ENCODE results near the gene RHOG. TPM values are rescaled to one million over a fixed set of nuclear protein-coding genes. Genes with fewer than 3 reads are reported as not detected.

RHOG gene
- not detected in 2 replicates for polyA plus RNA-seq
- 0.81 and 1.2 TPM in 2 replicates for polyA minus RNA-seq

- Histone ChIP-seq H3K4me2 (ENCODE audit: low read length) (no peak within 1 kb of the TSS), H3K4me3 (ENCODE audit: low read length) (peak within 1 kb of the TSS; percentile 65), H2AFZ (ENCODE audit: low read depth, low read length) (peak within 1 kb of the TSS; percentile 27), H3K9me3 (ENCODE audit: low read length) (no peaks in the 10 kb centered on the region), H4K20me1 (ENCODE audit: insufficient read depth) (no peaks in the 10 kb centered on the region), H3F3A (ENCODE audit: insufficient read depth, low read length, poor library complexity, severe bottlenecking) (no peaks in the 10 kb centered on the region), H3K36me3 (ENCODE audit: insufficient read depth, low read length) (no peaks in the 10 kb centered on the region), H3K27ac (ENCODE audit: low read length) (no peak within 1 kb of the TSS), H3K79me2 (replicated peaks; ENCODE audit: insufficient read depth, low read length) (no peaks in the 10 kb centered on the region), H3K27me3 (ENCODE audit: insufficient read depth, low read depth, low read length) (no peaks in the 10 kb centered on the region), H3K9me2 (ENCODE audit: insufficient read depth, low read length) (no peaks in the 10 kb centered on the region), H3K9ac (ENCODE audit: low read length) (peak within 1 kb of the TSS; percentile 57)
- TF ChIP-seq EP300 (conservative IDR thresholded peaks at IDR 0.05; ENCODE audit: poor library complexity, severe bottlenecking) (no peak), RAD21 (conservative IDR thresholded peaks at IDR 0.05) (no peak), POLR2AphosphoS5 (IDR thresholded peaks at IDR 0.05) (no peak), SMC3 (conservative IDR thresholded peaks at IDR 0.05; ENCODE audit: poor library complexity) (no peak), EZH2 (IDR thresholded peaks at IDR 0.05; ENCODE audit: borderline replicate concordance, insufficient read depth, low read length, poor library complexity, severe bottlenecking) (no peak), MXI1 (conservative IDR thresholded peaks at IDR 0.05; ENCODE audit: poor library complexity, severe bottlenecking) (no peak), REST (IDR thresholded peaks at IDR 0.05; ENCODE audit: borderline replicate concordance) (no peak), TAF1 (IDR thresholded peaks at IDR 0.05; ENCODE audit: low read depth) (no peak)
These were observed at the start of gene RHOG for GRCh38 chr11:3840870-3841425. Gene RHOG, minus strand, starts transcription at chr11:3840959. Its CDS starts 12,821 bp downstream, at chr11:3828138.

- no peaks in the 10 kb centered on the region for H3K36me3 ChIP-seq (ENCODE audit: insufficient read depth, low read length)
- TF ChIP-seq EP300 (conservative IDR thresholded peaks at IDR 0.05; ENCODE audit: poor library complexity, severe bottlenecking) (no peak), MXI1 (conservative IDR thresholded peaks at IDR 0.05; ENCODE audit: poor library complexity, severe bottlenecking) (no peak), REST (IDR thresholded peaks at IDR 0.05; ENCODE audit: borderline replicate concordance) (no peak), POLR2AphosphoS5 (IDR thresholded peaks at IDR 0.05) (no peak), RAD21 (conservative IDR thresholded peaks at IDR 0.05) (no peak), TAF1 (IDR thresholded peaks at IDR 0.05; ENCODE audit: low read depth) (no peak), CTCF (IDR thresholded peaks at IDR 0.05; ENCODE audit: poor library complexity, severe bottlenecking) (no peak), EZH2 (IDR thresholded peaks at IDR 0.05; ENCODE audit: borderline replicate concordance, insufficient read depth, low read length, poor library complexity, severe bottlenecking) (no peak), SMC3 (conservative IDR thresholded peaks at IDR 0.05; ENCODE audit: poor library complexity) (no peak)
These were observed 49.3 kb upstream of the RHOG start for GRCh38 chr11:3890014-3890413.

More at GRCh38 chr11:3890014-3890413, 49.3 kb upstream of the RHOG start:
- H3F3A ChIP-seq (ENCODE audit: insufficient read depth, low read length, poor library complexity, severe bottlenecking): no peaks in the 10 kb centered on the region
- H2AFZ ChIP-seq (ENCODE audit: low read depth, low read length): no peak overlapping the region
- no peaks in the 10 kb centered on the region for H4K20me1 ChIP-seq (ENCODE audit: insufficient read depth)
- H3K9ac ChIP-seq (ENCODE audit: low read length): no peak overlapping the region
- H3K4me3 ChIP-seq (ENCODE audit: low read length): no peak overlapping the region
- H3K9me2 ChIP-seq (ENCODE audit: insufficient read depth, low read length): no peaks in the 10 kb centered on the region
- H3K79me2 ChIP-seq (replicated peaks; ENCODE audit: insufficient read depth, low read length): no peaks in the 10 kb centered on the region
- no peak overlapping the region for H3K27ac ChIP-seq (ENCODE audit: low read length)
- no peak overlapping the region for H3K4me2 ChIP-seq (ENCODE audit: low read length)
- H3K27me3 ChIP-seq (ENCODE audit: insufficient read depth, low read depth, low read length): no peaks in the 10 kb centered on the region
- H3K9me3 ChIP-seq (ENCODE audit: low read length): no peaks in the 10 kb centered on the region
